Ovary (tissue), 3 donors: Measurements from ENCODE around the gene DPP7.

Experiments used
- CTCF ChIP-seq, 3 donors: fragments of 450-650 bp in 2 of 3; fragments of 200-600 bp in 1 of 3; IDR thresholded peaks; one replicate each; pipeline versions ENCODE4 v1.5.1 to v1.8.0; 2016 to 2022; ENCODE audit warnings: antibody characterized with exemption in 3 of 3, mild to moderate bottlenecking in 1 of 3
- EP300 ChIP-seq: sonication (generic); formaldehyde crosslinking; IDR thresholded peaks from one replicate; pipeline ENCODE4 v1.6.1; 2017; ENCODE audit warnings: antibody characterized with exemption
- POLR2A ChIP-seq: fragments of 450-650 bp; IDR thresholded peaks from one replicate; pipeline ENCODE4 v1.6.1; 2017; ENCODE audit warnings: antibody characterized with exemption, mild to moderate bottlenecking, moderate library complexity
- donor health status: DM: no; HTN: no; CAD: no.

- no peak for TF ChIP-seq EP300
- no peak for TF ChIP-seq CTCF (IDR thresholded peaks at IDR 0.05)
- no peak for TF ChIP-seq POLR2A
Measured at GRCh38 chr9:137085920-137086530, 28.5 kb downstream of the DPP7 start.
